GM21529 (cell line): Measurements from ENCODE around the gene SLC17A4.

Source experiments
- ATAC-seq: cut with Tn5 transposase; IDR thresholded peaks from one replicate; pipeline ENCODE4 v1.9.1; 2021; ENCODE audit not compliant: unreplicated experiment

Gene SLC17A4

DNA sequence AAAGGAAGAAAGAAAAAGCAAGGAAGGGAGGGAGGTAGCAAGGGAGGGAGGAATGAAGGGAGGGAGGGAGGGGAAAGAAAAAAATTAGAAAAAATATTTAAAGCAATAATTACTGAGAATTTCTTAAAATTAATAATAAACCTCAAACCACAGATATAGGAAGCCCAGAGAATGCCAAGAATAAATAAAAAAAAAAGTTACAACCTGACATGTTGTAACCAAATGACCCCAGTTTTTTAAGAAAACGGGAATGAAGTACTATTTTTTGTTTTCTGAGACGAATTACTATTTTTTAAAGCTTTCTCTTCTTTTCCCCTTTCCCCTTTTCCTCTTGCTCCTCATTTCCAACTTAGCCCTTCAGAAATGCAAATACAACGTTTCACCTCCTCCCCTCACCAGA lies 60.7 kb downstream of the SLC17A4 start:
- ATAC-seq, result no peak

DNA sequence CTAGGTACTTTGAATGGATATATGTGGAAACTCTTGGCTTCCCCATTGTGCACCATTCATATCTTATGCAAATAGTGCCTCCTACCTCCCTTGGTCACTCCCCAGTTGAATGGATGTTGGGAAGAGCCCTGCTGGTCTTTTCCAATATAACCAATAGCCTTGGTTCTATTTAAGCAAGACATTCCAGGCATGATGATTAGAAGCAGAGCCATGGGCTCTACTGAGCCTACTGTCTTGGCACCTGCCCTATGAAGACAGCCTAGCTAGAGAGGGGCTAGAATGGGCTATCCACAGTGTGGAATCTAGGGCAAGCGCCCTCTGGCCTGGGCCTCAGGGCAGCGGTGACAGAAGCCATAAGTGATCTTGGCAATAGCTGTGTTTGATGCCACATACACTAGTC lies 61.7 kb downstream of the SLC17A4 start:
- no peak for ATAC-seq

DNA sequence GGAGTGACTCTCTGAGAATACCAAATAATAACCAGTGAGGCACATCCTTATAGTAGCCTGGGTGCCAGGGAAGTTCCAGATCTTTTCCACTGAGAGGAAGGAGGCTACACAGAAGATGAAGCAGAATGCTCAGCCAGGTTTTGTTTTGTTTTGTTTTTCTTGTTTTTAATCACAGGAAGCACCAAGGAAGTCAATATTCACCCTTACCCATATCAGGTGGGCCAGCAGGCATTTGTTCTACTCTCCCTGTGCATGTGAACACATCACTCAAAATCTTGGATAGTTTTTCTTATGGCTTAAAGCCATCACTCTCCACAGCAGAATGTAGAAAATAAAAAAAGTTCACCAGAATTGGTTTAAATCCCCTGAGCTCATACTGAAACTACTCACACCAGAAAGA lies 66.8 kb downstream of the SLC17A4 start:
- ATAC-seq, result no peak

- peak; percentile 70 for ATAC-seq
These were observed 74.8 kb downstream of the SLC17A4 start for GRCh38 chr6:25829375-25829774.

GRCh38 chr6:25830458-25830857 lies 75.9 kb downstream of the SLC17A4 start:
- no peak for ATAC-seq
